CD4-positive, alpha-beta T cell treated with Interleukin-1 beta for 1 hour (primary cell): ENCODE data around the gene CTNNB1.

Experiments
- DNase-seq, 2 donors: peaks; one replicate each; pipeline ENCODE4 v3.0.0-alpha.2; 2020 to 2022

Gene CTNNB1

DNA sequence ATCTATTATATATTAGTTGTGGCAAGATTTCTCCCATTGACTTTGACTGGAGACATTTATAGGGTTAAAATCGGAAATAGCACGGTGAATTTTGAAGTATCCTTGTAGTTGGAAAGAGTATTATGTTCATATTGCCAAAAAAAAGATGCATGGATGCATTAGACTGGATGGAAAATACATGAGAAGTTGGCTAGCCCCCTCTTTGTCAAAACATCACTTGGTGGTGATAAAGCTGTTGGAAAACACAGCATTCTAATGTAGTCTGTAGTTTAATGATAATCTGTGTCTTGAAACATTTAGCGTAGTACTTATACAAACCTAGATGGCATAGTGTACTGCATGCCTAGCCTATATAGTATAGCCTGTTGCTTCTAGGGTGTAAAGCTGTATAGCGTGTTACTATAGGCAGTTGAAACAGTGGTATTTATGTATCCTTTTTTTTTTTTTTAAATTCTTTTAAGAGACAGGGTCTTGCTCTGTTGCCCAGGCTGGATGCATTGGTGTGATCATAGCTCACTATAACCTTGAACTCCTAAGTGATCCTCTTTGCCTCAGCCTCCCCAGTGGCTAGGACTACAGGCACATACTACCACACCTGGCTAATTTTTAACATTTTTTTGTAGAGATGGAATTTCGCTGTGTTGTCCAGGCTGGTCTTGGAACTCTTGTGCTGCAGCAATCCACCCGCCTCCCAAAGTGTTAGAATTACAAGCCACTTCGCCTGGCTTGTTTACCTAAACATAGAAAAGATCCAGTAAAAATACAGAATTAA is 21.8 kb downstream of the CTNNB1 start:
- DNase-seq: no peak

GRCh38 chr3:41222012-41222411 is 22.7 kb downstream of the CTNNB1 start:
- no peak for DNase-seq

DNA sequence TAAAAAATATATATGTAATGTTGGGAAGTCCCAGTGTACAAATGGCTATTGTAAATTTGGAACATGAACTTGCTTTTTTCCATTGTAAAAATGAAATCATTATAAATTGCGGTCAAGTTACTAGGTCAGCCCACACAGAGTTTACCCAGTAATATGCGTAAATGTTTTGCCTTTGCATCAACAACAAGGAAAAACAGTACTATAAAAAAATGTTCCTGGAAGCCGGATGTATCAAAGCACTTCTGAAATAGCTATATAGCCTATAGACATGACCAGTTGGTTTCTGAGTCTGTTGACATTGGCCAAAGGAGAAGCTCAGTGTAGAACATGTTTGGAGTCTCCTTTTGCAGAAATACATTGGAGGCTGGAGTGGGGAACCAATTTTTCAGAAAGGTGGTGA is 23.2 kb downstream of the CTNNB1 start:
- no peak for DNase-seq

DNA sequence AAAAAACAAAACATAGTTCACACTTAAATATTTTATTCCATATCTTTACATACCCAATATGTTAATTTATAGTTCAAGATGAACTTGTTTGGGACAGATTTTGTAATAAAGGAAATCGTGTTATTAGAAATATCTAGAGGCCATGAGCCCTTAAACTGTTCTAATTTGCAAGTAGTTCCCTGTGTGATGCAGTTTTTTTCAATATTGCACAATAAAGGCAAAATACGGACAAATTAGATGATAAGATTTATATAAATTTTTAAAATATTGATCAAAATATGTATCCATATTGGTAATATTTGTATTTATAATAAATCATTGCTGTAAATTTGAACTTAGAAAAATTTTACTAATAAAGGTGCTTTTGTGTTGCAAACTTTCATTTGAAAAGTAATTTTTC is 23.8 kb downstream of the CTNNB1 start:
- no peak for DNase-seq

DNA sequence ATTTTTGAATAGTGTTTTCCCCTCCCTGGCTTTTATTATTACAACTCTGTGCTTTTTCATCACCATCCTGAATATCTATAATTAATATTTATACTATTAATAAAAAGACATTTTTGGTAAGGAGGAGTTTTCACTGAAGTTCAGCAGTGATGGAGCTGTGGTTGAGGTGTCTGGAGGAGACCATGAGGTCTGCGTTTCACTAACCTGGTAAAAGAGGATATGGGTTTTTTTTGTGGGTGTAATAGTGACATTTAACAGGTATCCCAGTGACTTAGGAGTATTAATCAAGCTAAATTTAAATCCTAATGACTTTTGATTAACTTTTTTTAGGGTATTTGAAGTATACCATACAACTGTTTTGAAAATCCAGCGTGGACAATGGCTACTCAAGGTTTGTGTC is 24.4 kb downstream of the CTNNB1 start:
- no peak for DNase-seq

DNA sequence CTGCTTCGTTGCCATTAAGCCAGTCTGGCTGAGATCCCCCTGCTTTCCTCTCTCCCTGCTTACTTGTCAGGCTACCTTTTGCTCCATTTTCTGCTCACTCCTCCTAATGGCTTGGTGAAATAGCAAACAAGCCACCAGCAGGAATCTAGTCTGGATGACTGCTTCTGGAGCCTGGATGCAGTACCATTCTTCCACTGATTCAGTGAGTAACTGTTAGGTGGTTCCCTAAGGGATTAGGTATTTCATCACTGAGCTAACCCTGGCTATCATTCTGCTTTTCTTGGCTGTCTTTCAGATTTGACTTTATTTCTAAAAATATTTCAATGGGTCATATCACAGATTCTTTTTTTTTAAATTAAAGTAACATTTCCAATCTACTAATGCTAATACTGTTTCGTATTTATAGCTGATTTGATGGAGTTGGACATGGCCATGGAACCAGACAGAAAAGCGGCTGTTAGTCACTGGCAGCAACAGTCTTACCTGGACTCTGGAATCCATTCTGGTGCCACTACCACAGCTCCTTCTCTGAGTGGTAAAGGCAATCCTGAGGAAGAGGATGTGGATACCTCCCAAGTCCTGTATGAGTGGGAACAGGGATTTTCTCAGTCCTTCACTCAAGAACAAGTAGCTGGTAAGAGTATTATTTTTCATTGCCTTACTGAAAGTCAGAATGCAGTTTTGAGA is 25.0 kb downstream of the CTNNB1 start:
- no peak for DNase-seq

DNA sequence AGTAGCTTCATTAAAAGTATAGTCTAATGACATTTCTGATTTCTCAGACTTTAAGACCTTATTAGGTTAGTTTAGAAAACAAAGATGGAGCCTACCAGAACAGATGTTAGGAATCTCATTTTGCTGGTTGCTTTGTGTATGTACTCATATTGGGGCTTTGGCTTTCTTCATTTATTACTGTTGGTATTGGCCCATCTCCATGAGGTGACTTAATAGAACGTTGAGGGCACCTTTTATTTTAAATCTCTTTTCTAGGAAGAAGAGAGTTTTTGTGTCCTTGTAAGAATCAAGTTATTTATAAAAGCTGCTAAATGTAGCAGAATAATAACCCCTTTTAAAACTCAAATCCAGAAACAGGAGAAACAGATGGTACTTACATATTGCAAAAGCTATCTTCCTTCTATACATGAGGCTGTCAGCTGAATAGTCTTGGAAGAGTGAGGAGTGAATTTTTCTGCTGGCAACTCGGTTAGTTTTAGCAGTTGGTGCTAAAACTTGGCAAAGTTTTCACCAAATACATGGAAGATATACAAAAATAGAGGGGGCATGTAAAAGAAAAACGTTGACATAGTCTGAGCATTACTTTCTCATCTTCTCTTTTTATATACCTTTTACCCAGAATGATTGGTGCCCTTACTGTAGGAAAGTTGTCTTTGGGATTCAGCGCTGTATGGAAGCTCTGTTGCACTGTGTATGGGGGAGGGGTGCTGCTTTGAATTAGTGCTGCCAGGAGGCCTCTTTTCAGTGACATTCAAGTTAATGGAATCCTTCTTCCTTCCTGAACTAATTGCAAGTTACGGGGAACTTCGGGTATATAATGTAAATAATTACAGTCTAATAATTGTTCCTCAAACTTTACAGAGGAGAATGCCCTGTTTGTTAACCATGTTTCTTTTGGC is 35.8 kb downstream of the CTNNB1 start:
- DNase-seq: no peak

- no peak for DNase-seq
Observed at GRCh38 chr3:41236228-41236627, 36.9 kb downstream of the CTNNB1 start.

GRCh38 chr3:41237907-41238306 is 38.6 kb downstream of the CTNNB1 start:
- DNase-seq: no peak

DNA sequence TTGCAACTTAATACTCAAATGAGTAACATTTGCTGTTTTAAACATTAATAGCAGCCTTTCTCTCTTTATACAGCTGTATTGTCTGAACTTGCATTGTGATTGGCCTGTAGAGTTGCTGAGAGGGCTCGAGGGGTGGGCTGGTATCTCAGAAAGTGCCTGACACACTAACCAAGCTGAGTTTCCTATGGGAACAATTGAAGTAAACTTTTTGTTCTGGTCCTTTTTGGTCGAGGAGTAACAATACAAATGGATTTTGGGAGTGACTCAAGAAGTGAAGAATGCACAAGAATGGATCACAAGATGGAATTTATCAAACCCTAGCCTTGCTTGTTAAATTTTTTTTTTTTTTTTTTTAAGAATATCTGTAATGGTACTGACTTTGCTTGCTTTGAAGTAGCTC is 40.3 kb downstream of the CTNNB1 start:
- no peak for DNase-seq

DNA sequence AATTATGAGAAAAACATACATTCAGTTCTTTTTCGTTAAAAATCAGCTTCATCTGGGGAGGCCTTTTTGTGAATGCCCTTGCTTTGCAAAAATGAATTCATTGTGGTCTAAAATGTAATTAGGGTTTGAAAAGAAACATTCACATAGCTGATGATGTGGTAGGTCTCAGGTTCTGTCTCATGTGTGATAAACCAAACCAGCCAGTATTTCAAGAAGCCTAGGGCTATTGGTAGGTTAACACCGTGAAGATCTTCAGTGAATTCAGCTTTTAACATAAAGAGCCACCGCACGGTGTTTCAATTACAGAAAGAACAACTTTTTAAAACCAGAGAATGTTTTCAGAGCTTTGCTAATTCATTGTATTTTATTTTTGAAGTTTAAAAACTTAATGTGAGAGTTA is 41.9 kb downstream of the CTNNB1 start:
- DNase-seq: no peak

GRCh38 chr3:41241800-41242571 is 42.7 kb downstream of the CTNNB1 start:
- no peak for DNase-seq

- DNase-seq: no peak
Observed at GRCh38 chr3:41243183-41243582, 43.9 kb downstream of the CTNNB1 start.

GRCh38 chr3:41244620-41245336 is 45.5 kb downstream of the CTNNB1 start:
- no peak for DNase-seq

GRCh38 chr3:41247055-41248004 is 48.0 kb downstream of the CTNNB1 start:
- no peak for DNase-seq

- DNase-seq: no peak
Observed at GRCh38 chr3:41248525-41248924, 49.2 kb downstream of the CTNNB1 start.

- no peak for DNase-seq
Observed at GRCh38 chr3:41249318-41249717, 50.0 kb downstream of the CTNNB1 start.

- no peak for DNase-seq
Observed at GRCh38 chr3:41250825-41251224, 51.5 kb downstream of the CTNNB1 start.

DNA sequence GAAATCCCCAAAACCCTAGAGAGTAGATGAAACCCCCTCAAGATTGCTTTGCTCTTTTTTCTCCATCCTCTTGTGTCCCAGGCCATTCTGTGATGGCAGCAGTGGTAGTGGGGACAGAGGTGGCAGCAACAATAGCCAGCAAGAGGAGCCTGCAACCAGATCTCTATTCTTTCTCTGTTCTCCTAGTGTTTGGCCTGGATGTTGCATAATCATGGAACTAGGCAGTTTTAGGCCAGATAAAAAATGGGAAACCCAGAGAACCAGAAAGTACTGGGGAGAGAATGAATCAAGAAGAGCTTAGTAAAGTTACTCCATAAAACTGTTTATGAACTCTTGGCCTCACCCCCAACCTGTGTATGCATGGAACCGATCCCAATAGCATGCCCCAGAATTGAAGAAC is 52.3 kb downstream of the CTNNB1 start:
- DNase-seq: no peak

DNA sequence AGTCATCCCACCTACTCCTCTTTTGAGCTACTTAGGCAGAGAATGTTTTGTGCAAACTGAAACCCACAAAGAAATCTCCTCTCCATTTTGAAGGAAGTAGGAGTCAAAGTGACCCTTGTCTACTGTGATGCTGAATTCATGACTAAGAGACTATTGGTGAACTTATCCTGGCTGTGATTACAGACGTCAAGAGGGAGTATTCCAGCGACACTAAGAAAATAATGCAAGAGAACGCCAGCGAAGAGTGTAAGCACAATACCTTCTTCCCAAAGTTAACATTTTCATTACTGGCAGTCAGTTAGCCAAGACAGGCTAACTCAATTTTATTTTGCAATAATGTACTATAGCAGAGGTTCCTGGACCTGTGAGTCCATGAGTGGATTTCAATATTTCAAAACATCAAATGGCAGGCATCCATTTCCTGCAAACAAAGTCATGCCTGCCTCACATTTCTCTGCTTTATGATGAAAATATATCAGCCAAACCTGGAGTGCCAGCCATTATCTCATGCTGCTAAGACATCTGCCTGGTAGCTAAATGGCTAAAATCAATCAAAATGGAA is 59.0 kb downstream of the CTNNB1 start:
- no peak for DNase-seq
